Measurements from ENCODE around the gene STC2. TPM values are rescaled to one million over a fixed set of nuclear protein-coding genes. Genes with fewer than 3 reads are reported as not detected.

The STC2 gene
- total RNA-seq, 5 donors from 2014 or later (not counting 1 experiment from before 2014, with no cell fraction given): 0.47 to 1.2 (median 1.1) TPM; not detected in 2

DNA sequence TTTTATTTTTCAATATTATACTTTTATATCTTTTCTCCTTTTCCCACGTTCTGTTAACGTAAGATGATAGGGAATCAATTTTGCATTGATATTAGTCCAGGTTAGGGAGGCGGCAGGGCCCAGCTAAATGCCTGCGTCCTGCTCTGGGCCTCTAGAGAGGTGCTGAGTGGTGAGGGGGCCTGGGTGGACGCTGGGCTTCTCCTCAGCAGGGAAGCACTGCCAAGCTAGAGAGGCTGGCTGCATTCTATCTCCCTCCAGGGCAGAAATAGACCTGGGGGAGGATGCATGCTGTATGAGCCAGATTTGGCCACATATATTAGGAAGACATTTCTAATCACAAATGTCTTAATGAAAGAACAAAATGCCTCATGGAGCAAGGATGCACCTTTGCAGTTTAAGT lies 49.6 kb downstream of the STC2 start:
- Histone ChIP-seq H3K27ac (ENCODE audit: low read length) (no peak overlapping the region), H3K4me3 (ENCODE audit: control insufficient read depth in 1 of 2, extremely low read depth in 1 of 2, low read length in 1 of 2) (no peak overlapping the region), H3K36me3 (ENCODE audit: control insufficient read depth in 2 of 2, extremely low read depth in 1 of 2, insufficient read depth in 1 of 2, low read length in 1 of 2) (no peaks in the 10 kb centered on the region), H3K4me1 (ENCODE audit: control insufficient read depth in 1 of 2, extremely low read depth in 1 of 2, insufficient read depth in 2 of 2, low read length in 2 of 2) (peaks cover 0 to 4% of the 10 kb centered on the region in 2 experiments), H3K27me3 (replicated peaks in 1 of 2; ENCODE audit: control insufficient read depth in 2 of 2, extremely low read depth in 1 of 2, insufficient read depth in 2 of 2, low read length in 1 of 2) (peaks cover 12 to 27% of the 10 kb centered on the region in 2 experiments), H3K9me3 (no peaks in the 10 kb centered on the region)
- CTCF ChIA-PET: interaction anchor here in 1 of 2 donors (1.0 kb wide), 1 partner anchor 70 kb away, joined by 4 read pairs; no protein-coding TSS in a partner anchor
- no peak overlapping the region for H3K27ac Mint-ChIP-seq
- no peak overlapping the region for H3K4me3 Mint-ChIP-seq
- H3K27me3 Mint-ChIP-seq: peaks cover 52 to 58% of the 10 kb centered on the region in 2 donors
- DNase-seq (no peak), ATAC-seq (replicated peaks in 1 of 4) (no peak)
- POLR2A ChIA-PET: no interaction called here
- H3K36me3 Mint-ChIP-seq: no peaks in the 10 kb centered on the region
- WGBS (ENCODE audit: insufficient coverage): 67% methylated on average over 2 of the region's 5 CpGs
- peaks cover 0 to 4% (median 3%) of the 10 kb centered on the region in 3 donors for H3K4me1 Mint-ChIP-seq
- H3K9me3 Mint-ChIP-seq: peaks cover 0 to 4% (median 0%) of the 10 kb centered on the region in 3 donors

GRCh38 chr5:173278172-173278571 lies 50.0 kb downstream of the STC2 start:
- Mint-ChIP-seq H3K4me1 (peaks cover 0 to 2% (median 2%) of the 10 kb centered on the region in 3 donors), H3K27me3 (peaks cover 49 to 56% of the 10 kb centered on the region in 2 donors), H3K4me3 (no peak overlapping the region), H3K36me3 (no peaks in the 10 kb centered on the region), H3K9me3 (peaks cover 0 to 4% (median 0%) of the 10 kb centered on the region in 3 donors), H3K27ac (no peak overlapping the region)
- no peaks in the 10 kb centered on the region for H3K36me3 ChIP-seq (ENCODE audit: control insufficient read depth in 2 of 2, extremely low read depth in 1 of 2, insufficient read depth in 1 of 2, low read length in 1 of 2)
- 74% methylated on average over 9 of the region's 9 CpGs for WGBS (ENCODE audit: insufficient coverage)
- H3K27me3 ChIP-seq (replicated peaks in 1 of 2; ENCODE audit: control insufficient read depth in 2 of 2, extremely low read depth in 1 of 2, insufficient read depth in 2 of 2, low read length in 1 of 2): peaks cover 12 to 22% of the 10 kb centered on the region in 2 experiments
- H3K27ac ChIP-seq (ENCODE audit: low read length): no peak overlapping the region
- no peaks in the 10 kb centered on the region for H3K9me3 ChIP-seq
- ChIA-PET POLR2A (no interaction called here), CTCF (no interaction called here)
- DNase-seq (no peak), ATAC-seq (replicated peaks in 1 of 4) (no peak)
- no peak overlapping the region for H3K4me3 ChIP-seq (ENCODE audit: control insufficient read depth in 1 of 2, extremely low read depth in 1 of 2, low read length in 1 of 2)
- H3K4me1 ChIP-seq (ENCODE audit: control insufficient read depth in 1 of 2, extremely low read depth in 1 of 2, insufficient read depth in 2 of 2, low read length in 2 of 2): no peaks in the 10 kb centered on the region

DNA sequence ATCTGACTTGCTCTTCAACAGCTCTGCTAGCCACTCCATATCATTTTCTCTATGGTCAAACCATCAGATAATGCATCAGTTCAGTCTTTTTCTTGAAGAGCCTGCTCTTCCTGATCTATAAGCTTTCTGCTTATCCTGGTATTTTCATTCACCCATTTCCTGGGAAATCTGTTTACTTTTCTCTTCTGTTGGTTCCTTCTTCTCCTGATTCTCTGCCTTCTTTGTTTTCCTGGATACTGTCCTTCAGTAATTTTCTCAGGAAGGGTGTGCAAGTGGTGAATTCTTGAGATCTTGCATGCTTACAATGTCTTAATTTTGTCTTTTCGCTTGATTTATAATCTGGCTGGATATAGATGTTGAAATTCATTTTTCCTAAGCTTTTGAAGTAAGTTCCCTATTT lies 53.4 kb downstream of the STC2 start:
- H3K27me3 Mint-ChIP-seq: peaks cover 33 to 43% of the 10 kb centered on the region in 2 donors

GRCh38 chr5:173271419-173271818 lies 56.8 kb downstream of the STC2 start:
- WGBS (ENCODE audit: insufficient coverage): 47% methylated on average over 4 of the region's 10 CpGs
- Histone ChIP-seq H3K9me3 (no peaks in the 10 kb centered on the region), H3K4me3 (ENCODE audit: control insufficient read depth in 1 of 2, extremely low read depth in 1 of 2, low read length in 1 of 2) (no peak overlapping the region), H3K4me1 (ENCODE audit: control insufficient read depth in 1 of 2, extremely low read depth in 1 of 2, insufficient read depth in 2 of 2, low read length in 2 of 2) (no peaks in the 10 kb centered on the region), H3K27ac (ENCODE audit: low read length) (no peak overlapping the region), H3K36me3 (ENCODE audit: control insufficient read depth in 2 of 2, extremely low read depth in 1 of 2, insufficient read depth in 1 of 2, low read length in 1 of 2) (no peaks in the 10 kb centered on the region), H3K27me3 (replicated peaks in 1 of 2; ENCODE audit: control insufficient read depth in 2 of 2, extremely low read depth in 1 of 2, insufficient read depth in 2 of 2, low read length in 1 of 2) (peaks cover 3 to 30% of the 10 kb centered on the region in 2 experiments)
- Mint-ChIP-seq H3K9me3 (peaks cover 0 to 4% (median 0%) of the 10 kb centered on the region in 3 donors), H3K4me3 (no peak overlapping the region), H3K36me3 (no peaks in the 10 kb centered on the region), H3K27me3 (peaks cover 29 to 37% of the 10 kb centered on the region in 2 donors), H3K4me1 (no peaks in the 10 kb centered on the region), H3K27ac (no peak overlapping the region)
- CTCF ChIA-PET: no interaction called here
- DNase-seq: no peak
- ATAC-seq (replicated peaks in 1 of 4): no peak
- POLR2A ChIA-PET: no interaction called here

More for the DNA sequence above, 53.4 kb downstream of the STC2 start:
- Histone ChIP-seq H3K27ac (ENCODE audit: low read length) (no peak overlapping the region), H3K36me3 (ENCODE audit: control insufficient read depth in 2 of 2, extremely low read depth in 1 of 2, insufficient read depth in 1 of 2, low read length in 1 of 2) (no peaks in the 10 kb centered on the region), H3K4me3 (ENCODE audit: control insufficient read depth in 1 of 2, extremely low read depth in 1 of 2, low read length in 1 of 2) (no peak overlapping the region), H3K9me3 (no peaks in the 10 kb centered on the region), H3K4me1 (ENCODE audit: control insufficient read depth in 1 of 2, extremely low read depth in 1 of 2, insufficient read depth in 2 of 2, low read length in 2 of 2) (no peaks in the 10 kb centered on the region), H3K27me3 (replicated peaks in 1 of 2; ENCODE audit: control insufficient read depth in 2 of 2, extremely low read depth in 1 of 2, insufficient read depth in 2 of 2, low read length in 1 of 2) (peaks cover 9 to 30% of the 10 kb centered on the region in 2 experiments)
- Mint-ChIP-seq H3K4me1 (no peaks in the 10 kb centered on the region), H3K36me3 (no peaks in the 10 kb centered on the region), H3K9me3 (peaks cover 0 to 4% (median 0%) of the 10 kb centered on the region in 3 donors), H3K4me3 (no peak overlapping the region), H3K27ac (no peak overlapping the region)
- no peak for ATAC-seq (replicated peaks in 1 of 4)
- DNase-seq: no peak
- ChIA-PET POLR2A (no interaction called here), CTCF (no interaction called here)
- WGBS (ENCODE audit: insufficient coverage): no CpG with 5 or more reads among the region's 1 CpG

- ATAC-seq (replicated peaks in 1 of 4) (no peak), DNase-seq (no peak)
- 72% methylated on average over 9 of the region's 14 CpGs for WGBS (ENCODE audit: insufficient coverage)
- peaks cover 0 to 40% of the 10 kb centered on the region in 2 experiments for H3K27me3 ChIP-seq (replicated peaks in 1 of 2; ENCODE audit: control insufficient read depth in 2 of 2, extremely low read depth in 1 of 2, insufficient read depth in 2 of 2, low read length in 1 of 2)
- Mint-ChIP-seq H3K27me3 (peaks cover 32 to 47% of the 10 kb centered on the region in 2 donors), H3K4me3 (no peak overlapping the region), H3K9me3 (no peaks in the 10 kb centered on the region), H3K27ac (no peak overlapping the region), H3K36me3 (no peaks in the 10 kb centered on the region), H3K4me1 (no peaks in the 10 kb centered on the region)
- no peaks in the 10 kb centered on the region for H3K9me3 ChIP-seq
- H3K27ac ChIP-seq (ENCODE audit: low read length): no peak overlapping the region
- POLR2A ChIA-PET: interaction anchor here in 1 of 2 donors (0.6 kb wide), 1 partner anchor 661 kb away, joined by 4 read pairs; no protein-coding TSS in a partner anchor
- CTCF ChIA-PET: no interaction called here
- no peaks in the 10 kb centered on the region for H3K36me3 ChIP-seq (ENCODE audit: control insufficient read depth in 2 of 2, extremely low read depth in 1 of 2, insufficient read depth in 1 of 2, low read length in 1 of 2)
- no peaks in the 10 kb centered on the region for H3K4me1 ChIP-seq (ENCODE audit: control insufficient read depth in 1 of 2, extremely low read depth in 1 of 2, insufficient read depth in 2 of 2, low read length in 2 of 2)
- no peak overlapping the region for H3K4me3 ChIP-seq (ENCODE audit: control insufficient read depth in 1 of 2, extremely low read depth in 1 of 2, low read length in 1 of 2)
Measured at GRCh38 chr5:173268750-173269432, 59.3 kb downstream of the STC2 start.

GRCh38 chr5:173265433-173265832 lies 62.8 kb downstream of the STC2 start:
- Mint-ChIP-seq H3K27ac (no peak overlapping the region), H3K4me3 (no peak overlapping the region), H3K36me3 (no peaks in the 10 kb centered on the region), H3K9me3 (no peaks in the 10 kb centered on the region), H3K4me1 (no peaks in the 10 kb centered on the region), H3K27me3 (peaks cover 41 to 43% of the 10 kb centered on the region in 2 donors)
- 79% methylated on average over 10 of the region's 10 CpGs for WGBS (ENCODE audit: insufficient coverage)
- ATAC-seq (replicated peaks in 1 of 4): no peak
- H3K9me3 ChIP-seq: no peaks in the 10 kb centered on the region
- H3K27me3 ChIP-seq (replicated peaks in 1 of 2; ENCODE audit: control insufficient read depth in 2 of 2, extremely low read depth in 1 of 2, insufficient read depth in 2 of 2, low read length in 1 of 2): peaks cover 0 to 27% of the 10 kb centered on the region in 2 experiments
- no peaks in the 10 kb centered on the region for H3K4me1 ChIP-seq (ENCODE audit: control insufficient read depth in 1 of 2, extremely low read depth in 1 of 2, insufficient read depth in 2 of 2, low read length in 2 of 2)
- no peak overlapping the region for H3K27ac ChIP-seq (ENCODE audit: low read length)
- no peaks in the 10 kb centered on the region for H3K36me3 ChIP-seq (ENCODE audit: control insufficient read depth in 2 of 2, extremely low read depth in 1 of 2, insufficient read depth in 1 of 2, low read length in 1 of 2)
- no peak overlapping the region for H3K4me3 ChIP-seq (ENCODE audit: control insufficient read depth in 1 of 2, extremely low read depth in 1 of 2, low read length in 1 of 2)
- POLR2A ChIA-PET: interaction anchor here in 1 of 2 donors (0.6 kb wide), 1 partner anchor 524 kb away, joined by 4 read pairs; no protein-coding TSS in a partner anchor
- no peak for DNase-seq
- CTCF ChIA-PET: no interaction called here

Data from T-cell (primary cell).